GM18519 (cell line): Measurements from ENCODE around the gene NAA80.

Experiments
- ATAC-seq: cut with Tn5 transposase; IDR thresholded peaks from one replicate; pipeline ENCODE4 v1.9.1; 2021; ENCODE audit warnings: mild to moderate bottlenecking, moderate library complexity; ENCODE audit not compliant: unreplicated experiment, low FRiP score

The NAA80 gene, protein sequence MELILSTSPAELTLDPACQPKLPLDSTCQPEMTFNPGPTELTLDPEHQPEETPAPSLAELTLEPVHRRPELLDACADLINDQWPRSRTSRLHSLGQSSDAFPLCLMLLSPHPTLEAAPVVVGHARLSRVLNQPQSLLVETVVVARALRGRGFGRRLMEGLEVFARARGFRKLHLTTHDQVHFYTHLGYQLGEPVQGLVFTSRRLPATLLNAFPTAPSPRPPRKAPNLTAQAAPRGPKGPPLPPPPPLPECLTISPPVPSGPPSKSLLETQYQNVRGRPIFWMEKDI

DNA sequence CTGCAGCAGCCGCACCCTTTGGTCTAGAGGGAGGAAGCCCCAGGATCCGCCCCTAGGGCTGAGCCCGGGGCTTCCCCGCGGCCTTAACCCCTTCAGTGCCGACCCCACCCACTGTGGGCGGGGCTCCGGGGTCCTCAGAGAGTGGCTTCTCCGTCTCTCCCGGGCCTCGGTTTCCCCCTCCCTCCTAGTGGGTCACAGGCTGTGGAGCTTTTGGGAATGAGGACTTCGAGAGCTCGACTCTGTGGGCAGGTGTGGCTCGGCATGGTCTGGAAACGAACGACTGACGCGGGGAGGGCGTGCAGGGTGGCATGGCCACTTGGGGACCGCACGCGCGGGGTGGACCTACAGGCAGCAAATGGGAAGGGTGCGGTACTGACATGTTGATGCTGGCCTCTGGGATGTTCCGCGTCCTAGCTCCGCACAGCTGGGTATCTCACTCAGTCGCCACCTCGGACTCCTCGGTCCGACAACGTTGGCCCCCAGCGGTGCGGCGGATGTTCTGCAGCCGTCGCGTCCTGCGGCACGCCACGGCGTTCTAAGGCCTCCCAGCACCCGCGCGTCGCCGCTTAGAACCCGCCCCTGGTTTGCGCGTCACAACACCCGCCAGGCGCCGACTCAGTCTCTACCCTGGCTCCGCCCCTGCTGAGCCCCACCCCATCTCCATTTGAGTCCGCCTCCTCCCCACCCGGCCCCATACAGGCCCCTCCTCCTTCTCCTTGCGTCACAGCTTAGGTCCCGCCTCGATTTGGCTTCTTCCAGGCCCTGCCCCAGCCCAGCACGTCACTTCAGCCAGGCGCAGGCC, at the start of gene NAA80, which contains the start of gene HYAL3:
Gene NAA80 (minus strand): TSS at position 570 of the 802 bp plus-strand sequence. CDS start 1,942 bp downstream, outside the sequence.
Gene HYAL3 (minus strand): TSS at position 570 of the 802 bp plus-strand sequence. CDS start 3,803 bp downstream, outside the sequence.
- ATAC-seq: peak; percentile 71

DNA sequence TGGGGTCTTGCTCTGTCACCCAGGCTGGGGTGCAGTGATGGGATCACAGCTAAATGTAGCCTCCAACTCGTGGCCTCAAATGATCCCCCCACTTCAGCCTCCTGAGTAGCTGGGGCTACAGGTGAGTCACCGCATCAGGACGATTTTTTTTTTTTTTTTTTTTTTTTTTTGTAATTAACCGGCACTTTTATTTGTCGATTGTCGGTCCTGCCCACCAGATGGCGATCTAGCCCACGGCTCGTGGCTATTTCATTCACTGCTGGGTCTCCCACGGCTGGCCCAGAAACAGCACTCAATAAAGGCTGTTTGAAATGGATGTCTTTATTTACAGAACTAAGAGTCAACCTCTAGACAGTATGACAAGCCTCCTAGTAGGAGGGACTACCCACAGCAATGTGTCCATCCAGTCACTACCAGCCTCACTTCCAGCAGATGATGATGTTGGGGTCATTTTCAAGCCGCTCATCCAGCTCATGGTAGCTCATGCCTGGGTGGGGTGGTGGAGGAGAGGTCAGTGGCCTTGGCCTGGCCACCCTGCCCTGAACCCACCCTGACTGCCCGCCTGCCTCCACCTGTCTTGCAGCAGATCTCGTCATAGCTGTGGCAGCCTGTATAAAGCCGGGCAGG, 48.1 kb upstream of the NAA80 start:
- no peak for ATAC-seq

DNA sequence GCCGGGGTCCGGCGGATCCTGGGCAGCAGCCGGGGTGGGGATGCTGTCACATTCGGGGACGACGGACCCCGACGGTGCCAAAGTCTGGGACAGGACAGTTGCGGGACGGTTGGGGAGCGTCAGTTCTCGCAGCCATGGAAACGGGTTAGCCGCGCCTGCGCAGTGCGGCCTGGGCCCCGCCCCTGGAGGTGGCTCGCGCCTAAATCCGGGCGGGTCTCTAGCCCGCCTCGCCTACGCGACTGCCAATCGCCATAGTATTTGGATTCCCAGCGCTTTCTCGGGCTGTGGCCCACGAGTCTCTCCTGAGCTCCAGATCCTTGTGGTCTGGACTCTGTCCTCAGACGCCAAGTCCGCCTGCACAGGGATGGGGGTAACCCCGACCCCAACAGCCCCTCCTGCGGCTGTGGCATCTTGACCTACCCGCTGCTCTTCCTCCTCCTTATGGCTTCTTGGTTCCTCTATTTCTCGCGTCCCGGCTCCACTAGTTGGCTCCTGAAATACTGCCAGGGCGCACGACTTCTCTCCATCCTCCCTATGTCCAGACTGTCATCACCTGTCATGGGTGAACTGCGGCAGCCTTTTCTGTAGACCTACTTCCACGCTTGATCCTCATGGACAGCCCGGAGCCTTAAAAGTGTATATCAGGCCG, 46.5 kb upstream of the NAA80 start, which contains the start of gene ZMYND10:
Gene ZMYND10 (minus strand): TSS at position 147 of the 649 bp plus-strand sequence. CDS start 153 bp downstream, outside the sequence.
- no peak for ATAC-seq

DNA sequence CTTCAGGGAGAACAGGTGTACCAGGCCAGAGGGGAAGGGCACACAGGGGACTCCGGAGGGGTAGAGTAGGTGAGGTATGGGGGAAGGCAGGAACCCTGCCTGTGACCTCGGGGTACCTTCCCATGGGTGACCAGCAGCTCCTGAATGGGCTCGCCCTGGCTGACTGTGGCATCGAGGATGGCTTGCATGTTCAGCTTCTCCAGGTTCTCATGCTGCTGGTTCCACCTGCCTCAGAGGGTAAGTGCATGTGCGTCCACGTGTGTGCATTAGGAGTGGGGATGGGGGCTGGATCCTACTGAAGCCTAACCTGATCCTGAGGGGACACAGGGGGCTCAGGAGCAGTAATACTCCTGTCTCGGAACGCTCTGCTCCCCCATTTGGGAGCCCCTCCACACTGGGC, 45.8 kb upstream of the NAA80 start:
- ATAC-seq: no peak

DNA sequence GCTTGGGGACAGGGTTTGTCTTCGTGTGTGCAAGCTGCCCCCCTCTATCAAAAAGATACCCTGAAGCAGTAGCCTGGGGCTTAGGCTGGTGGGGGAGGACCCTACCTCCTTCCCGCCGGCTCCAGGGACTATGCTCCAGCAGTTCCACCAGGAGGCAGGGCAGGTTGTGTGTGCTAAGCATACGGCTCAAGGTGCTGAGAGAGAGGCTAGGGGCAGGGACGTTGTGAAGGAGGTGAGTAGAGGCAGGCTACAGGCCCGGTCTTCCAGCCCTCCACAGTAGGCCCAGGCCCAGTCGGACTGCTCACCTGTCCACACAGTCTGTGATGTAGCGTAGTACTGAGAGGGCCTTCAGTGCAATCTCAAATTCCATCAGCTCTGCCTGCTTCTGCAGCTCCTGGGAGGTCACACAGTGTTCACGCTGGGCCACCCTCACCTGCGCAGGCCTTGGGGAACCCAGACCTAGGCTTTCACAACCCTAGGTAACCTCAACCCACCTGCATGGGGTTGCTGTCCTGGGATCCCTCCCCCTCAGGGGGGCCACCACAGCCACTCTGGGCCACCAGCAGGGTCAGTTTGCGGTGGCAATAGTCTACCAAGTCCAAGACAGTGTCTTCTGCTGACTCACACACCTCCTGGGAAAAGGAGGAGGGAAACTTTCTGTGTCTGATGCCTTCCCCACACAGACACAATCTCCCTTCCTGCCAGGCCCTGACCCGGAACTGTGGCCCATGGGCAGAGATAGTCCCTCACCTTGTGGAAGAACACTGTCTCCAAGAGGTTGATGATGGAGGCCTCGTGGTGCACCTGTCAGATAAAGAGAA, 43.8 kb upstream of the NAA80 start:
- no peak for ATAC-seq

DNA sequence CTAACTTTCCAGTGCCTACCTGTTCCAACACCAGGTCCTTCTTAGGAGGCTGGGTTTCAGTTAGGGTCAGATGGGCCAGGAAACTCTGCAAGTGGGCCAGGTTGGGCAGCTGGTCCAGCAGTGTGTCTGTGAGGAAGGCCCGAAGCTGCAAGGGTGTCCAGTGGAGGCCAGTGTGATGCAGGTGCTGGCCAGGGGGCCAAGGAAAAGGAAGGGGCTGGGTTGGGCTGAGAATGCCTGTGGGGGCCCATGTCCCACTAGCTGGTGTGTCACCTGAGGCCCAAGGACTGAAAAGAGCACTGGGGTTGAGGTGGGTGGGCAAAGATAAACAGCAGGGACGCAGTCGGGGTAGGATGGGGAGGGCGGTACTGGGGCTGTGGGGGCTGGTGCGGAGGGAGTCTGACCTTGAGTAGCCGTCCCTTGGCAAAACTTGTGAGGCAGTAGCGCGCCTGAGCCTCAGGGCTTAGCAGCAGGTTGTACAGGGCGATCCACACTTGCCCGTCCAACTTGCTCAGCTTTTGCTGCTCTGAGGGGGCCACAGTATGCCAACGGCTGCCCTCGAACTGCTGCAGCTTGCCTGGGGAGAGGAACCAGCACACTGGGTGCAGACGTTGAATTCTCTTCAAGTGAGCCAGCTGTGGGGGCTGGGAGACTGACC, 42.9 kb upstream of the NAA80 start:
- ATAC-seq: no peak

DNA sequence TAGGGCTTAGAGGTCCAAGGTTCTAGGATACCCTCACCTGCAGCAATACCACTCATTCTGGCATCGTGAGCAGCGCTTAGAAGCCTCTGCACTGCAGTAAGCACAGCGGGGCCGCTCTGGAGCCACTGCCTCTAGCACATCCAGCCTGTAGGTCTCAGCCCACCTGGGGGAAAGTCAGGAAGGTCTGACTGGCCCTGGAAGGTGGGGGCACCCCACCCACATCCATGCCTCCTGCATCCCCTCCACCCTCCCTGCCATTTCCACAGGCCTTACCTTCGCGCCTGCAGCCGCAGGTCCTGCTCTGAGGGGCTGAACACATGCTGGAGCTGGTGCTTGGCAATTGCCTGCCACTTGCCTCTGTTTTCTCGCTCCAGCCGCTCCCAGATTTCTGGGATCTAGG, 42.3 kb upstream of the NAA80 start:
- no peak for ATAC-seq

DNA sequence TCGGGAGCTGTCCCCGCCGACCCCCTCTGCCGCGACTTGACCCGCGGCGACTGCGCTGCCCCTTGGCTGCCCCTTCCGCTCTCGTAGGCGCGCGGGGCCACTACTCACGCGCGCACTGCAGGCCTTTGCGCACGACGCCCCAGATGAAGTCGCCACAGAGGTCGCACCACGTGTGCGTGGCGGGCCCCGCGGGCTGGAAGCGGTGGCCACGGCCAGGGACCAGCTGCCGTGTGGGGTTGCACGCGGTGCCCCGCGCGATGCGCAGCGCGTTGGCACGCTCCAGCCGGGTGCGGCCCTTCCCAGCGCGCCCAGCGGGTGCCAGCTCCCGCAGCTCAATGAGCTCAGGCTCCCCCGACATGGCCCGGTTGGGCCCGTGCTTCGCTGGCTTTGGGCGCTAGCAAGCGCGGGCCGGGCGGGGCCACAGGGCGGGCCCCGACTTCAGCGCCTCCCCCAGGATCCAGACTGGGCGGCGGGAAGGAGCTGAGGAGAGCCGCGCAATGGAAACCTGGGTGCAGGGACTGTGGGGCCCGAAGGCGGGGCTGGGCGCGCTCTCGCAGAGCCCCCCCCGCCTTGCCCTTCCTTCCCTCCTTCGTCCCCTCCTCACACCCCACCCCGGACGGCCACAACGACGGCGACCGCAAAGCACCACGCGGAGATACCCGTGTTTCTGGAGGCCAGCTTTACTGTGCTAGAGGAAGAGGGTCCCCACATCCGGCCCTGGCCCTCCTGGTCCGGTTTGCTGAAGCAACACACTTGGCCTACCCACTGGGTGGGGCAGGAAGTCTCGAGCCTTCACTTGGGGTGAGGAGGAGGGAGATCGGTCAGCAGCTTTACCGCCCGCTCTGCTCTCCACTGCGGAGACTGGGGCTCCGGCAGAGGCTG, 41.5 kb upstream of the NAA80 start, which contains the start of gene RASSF1:
Gene RASSF1 (minus strand): TSS at position 389 of the 882 bp plus-strand sequence. CDS start 31 bp downstream, at position 358.
- ATAC-seq: no peak

DNA sequence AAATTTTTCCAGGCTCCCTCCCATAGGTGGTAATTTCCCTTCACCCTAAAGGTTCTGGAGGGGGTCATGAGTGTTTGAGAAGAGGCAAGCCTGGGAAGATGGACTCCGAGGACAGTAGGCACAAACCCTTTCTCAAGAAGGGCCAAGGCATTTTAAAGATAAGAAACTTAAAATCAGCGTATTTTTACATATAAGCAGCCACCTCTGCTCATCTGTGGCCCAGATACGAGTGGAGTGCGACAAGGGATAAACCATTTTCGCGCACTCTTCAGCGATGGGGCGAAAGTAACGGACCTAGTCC, 40.9 kb upstream of the NAA80 start:
- no peak for ATAC-seq

DNA sequence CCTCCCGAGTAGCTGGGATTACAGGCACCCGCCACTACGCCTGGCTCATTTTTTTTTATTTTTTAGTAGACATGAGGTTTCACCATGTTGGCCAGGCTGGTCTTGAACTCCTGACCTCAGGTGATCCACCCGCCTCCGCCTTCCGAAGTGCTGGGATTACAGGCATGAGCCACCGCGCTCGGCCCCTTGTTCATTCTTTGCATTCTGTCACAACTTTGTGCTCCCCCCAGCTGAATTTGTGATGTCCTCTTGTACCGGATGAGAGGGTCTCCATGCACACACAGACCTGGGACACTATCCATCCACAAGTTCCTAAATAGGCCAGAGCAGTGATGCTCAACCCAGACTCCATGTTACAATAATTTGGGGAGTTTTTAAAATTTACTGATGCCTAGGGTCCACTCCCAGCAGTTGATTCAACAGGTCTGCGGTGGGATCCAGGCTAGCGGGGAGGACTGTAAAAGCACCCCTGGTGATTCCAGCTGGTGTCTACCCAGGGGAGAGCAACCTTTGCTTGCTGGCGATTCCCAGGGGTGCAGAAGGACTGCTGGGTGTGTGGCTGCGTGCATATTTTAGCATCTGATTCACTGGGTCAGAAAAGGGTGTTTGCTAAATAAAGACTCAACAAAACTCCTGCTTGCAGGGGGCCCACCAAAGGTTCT, 40.4 kb upstream of the NAA80 start:
- ATAC-seq: no peak

DNA sequence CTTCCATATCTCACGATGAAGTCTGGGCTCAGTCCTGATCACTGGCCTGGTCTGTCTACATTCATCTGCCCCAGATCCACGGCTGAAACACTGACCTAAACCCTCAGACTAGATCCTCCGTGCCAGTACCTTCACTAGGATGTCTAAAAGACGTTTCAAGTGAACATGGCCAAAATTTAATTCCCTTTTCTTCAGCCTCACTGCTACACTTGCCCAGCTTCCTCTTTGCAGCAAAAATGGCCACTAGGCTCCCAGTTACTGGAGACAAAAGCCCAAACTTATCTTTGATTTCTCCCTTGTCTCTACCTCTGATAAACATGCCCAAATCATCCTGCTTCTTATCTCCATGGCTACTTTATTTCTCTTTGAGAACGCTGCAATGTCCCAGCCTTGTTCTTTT, 39.8 kb upstream of the NAA80 start:
- ATAC-seq: no peak

DNA sequence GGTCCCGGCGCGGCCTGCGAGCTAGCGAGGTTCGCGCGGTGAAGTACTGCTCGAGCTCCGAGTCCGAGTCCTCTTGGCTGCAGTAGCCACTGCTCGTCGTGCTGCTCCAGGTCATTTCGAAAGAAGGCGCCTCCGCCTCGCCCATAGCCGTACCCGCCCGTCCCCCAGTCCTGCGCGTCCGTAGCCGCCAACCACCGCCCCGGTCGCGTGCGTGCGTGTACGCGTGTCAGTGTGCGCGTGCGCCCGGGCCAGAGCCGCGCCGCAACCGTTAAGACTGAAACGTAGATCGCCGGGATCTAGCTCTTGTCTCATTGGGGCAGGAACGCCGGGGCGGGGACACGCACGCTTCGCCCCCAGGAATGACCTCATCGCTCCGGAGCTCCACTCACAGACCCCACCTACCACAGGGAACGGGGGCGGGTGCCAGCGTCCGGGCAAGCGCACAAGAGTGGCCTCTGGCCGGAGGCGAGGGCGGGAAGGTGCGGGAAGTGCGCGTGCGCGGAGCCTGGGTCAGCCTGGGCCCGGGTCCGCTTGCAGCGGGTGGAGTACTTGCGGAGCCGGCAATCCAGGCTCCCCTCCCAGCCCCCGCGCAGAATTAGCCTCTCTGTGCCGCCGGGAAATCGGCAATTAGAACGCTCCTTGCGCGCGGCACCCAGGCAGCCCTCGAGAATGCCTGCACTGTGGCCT, 38.1 kb upstream of the NAA80 start:
- peak; percentile 66 for ATAC-seq

DNA sequence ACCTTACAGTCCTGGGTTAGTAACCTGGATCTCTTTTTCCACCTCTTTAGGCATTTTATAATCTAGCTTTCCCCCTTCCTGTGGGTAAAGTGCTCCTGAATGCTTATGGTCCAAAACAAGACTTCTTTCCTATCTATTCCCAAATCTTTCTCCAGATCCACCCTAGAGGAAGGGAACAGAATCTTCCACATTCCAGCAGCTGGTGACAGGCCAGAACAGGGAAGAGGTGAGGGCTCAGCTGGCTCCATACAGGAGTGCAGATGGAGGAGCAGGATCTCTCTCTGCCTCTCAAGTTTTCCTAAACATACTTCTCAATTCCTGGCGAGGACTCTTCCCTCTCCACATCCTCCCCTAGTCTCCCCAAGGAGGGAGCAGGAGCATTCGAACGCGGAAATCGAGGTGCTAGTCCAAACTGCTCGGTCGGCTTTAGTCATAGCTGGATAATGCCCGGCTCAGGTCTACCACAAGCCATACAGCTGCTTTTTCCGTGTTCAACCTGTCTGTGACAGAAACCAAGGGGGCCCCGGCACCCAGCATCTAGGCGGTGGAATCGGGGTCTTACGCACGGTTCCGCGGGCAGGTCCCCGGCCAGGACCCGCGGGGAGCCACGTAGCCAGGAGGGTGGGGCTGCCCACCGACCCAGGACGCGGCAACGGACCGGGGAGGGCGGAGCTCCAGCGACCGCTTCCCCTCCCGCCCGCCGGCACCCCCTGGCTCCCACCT, 37.4 kb upstream of the NAA80 start:
- ATAC-seq: peak; percentile 16

DNA sequence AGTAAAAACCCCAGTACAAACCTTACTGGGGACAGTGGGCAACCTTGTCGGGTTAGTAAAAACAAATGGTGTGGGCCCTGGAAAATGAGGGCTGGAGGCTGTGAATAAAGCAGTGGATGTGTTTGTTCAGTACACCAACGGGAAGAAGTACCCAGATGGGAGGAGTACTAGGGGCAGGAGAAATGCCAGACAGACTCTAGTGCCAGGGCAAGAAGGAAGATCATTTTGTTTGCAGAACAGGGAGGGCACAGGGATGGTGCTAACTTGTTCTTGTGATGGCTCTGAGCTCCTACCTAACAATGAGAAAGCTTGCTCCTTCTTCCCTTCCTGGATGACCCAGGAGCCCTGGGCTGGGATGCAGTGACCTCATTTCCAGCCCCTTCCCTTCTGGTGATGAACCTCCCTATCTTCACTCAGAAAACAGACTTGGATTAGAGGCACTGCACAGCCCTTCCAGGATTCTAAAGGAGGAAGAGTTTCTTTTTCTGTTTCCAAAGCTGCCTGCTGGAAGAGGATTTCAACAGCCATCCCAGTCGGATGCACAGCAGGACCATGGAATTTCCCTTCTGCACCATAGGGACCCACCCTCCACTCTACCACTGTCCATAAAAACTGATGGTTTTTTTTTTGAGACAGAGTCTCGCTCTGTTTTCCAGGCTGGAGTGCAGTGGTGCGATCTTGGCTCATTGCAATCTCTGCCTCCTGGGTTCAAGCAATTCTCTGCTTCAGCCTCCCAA, 35.3 kb upstream of the NAA80 start:
- ATAC-seq: no peak

DNA sequence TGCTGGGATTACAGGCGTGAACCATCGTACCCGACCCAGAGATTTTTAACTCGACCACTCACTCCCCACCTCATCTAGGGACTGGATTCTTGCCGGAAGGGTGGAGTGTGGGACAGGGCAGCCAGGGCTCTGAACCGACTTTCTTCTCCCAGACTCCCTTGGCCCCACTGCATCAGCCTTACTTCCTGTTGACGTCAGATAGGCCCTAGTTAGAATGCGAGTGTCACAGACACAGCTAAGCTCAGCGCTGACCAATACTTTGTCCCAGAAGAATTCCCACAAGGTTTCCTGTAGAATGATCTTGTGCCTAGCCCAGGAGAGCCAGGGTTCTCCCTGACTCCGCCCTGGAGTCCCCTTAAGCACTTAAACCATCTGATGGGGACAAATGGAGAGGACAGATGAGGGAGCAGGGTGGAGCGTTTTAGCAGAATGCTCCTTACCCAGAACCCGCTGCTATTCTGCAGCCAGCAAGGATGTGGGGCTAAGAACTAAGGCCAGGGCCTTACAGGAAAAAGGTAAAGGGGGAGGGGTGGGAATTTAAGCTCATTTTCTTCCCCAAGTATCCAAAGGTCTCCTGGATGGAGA, 34.6 kb upstream of the NAA80 start:
- ATAC-seq: no peak
